Uterus (tissue), 2 donors: ENCODE results near the gene COMMD9.

ENCODE experiments used
- POLR2A ChIP-seq, 2 donors: fragments of 450-650 bp; IDR thresholded peaks; one replicate each; pipeline ENCODE4 v1.6.1; 2016; ENCODE audit warnings: antibody characterized with exemption in 2 of 2, mild to moderate bottlenecking in 1 of 2, moderate library complexity in 1 of 2
- TF ChIP-seq, protein P1 (sequence below), 4 experiments: fragments of 200-600 bp in 2 of 4; fragments of 450-650 bp in 2 of 4; sonication (generic) in 2 of 4; IDR thresholded peaks; one replicate each; pipeline ENCODE4 v1.5.1; 2016 to 2019; ENCODE audit warnings: antibody characterized with exemption in 4 of 4, mild to moderate bottlenecking in 2 of 4, moderate library complexity in 1 of 4

- TF ChIP-seq, protein P1, sequence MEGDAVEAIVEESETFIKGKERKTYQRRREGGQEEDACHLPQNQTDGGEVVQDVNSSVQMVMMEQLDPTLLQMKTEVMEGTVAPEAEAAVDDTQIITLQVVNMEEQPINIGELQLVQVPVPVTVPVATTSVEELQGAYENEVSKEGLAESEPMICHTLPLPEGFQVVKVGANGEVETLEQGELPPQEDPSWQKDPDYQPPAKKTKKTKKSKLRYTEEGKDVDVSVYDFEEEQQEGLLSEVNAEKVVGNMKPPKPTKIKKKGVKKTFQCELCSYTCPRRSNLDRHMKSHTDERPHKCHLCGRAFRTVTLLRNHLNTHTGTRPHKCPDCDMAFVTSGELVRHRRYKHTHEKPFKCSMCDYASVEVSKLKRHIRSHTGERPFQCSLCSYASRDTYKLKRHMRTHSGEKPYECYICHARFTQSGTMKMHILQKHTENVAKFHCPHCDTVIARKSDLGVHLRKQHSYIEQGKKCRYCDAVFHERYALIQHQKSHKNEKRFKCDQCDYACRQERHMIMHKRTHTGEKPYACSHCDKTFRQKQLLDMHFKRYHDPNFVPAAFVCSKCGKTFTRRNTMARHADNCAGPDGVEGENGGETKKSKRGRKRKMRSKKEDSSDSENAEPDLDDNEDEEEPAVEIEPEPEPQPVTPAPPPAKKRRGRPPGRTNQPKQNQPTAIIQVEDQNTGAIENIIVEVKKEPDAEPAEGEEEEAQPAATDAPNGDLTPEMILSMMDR (IDR thresholded peaks at IDR 0.05): no peak
- TF ChIP-seq POLR2A (IDR thresholded peaks at IDR 0.05): no peak
Observed at GRCh38 chr11:36235750-36236149, 53.5 kb downstream of the COMMD9 start.
